Right lung (tissue), 5 donors: ENCODE data around the gene PTPRO. TPM values are rescaled to one million over a fixed set of nuclear protein-coding genes. Genes with fewer than 3 reads are reported as not detected.

Experiments used
- DNase-seq, 2 donors: peaks; one replicate each; pipeline ENCODE4 v3.0.0-alpha.2; 2013
- polyA plus RNA-seq, 5 donors: library from polyadenylated mRNA; unstranded; fragments of 120-200 nt; gene quantifications; one replicate each; pipeline versions ENCODE4 v1.2.1 to v1.2.3, GENCODE V29; 2013; ENCODE audit warnings: inconsistent platforms in 1 of 5, low replicate concordance in 1 of 5; ENCODE audit not compliant: insufficient read length in 5 of 5, insufficient read depth in 1 of 5

Gene PTPRO
- polyA plus RNA-seq, 5 donors: 0.91 to 2.2 (median 1.5) TPM

DNA sequence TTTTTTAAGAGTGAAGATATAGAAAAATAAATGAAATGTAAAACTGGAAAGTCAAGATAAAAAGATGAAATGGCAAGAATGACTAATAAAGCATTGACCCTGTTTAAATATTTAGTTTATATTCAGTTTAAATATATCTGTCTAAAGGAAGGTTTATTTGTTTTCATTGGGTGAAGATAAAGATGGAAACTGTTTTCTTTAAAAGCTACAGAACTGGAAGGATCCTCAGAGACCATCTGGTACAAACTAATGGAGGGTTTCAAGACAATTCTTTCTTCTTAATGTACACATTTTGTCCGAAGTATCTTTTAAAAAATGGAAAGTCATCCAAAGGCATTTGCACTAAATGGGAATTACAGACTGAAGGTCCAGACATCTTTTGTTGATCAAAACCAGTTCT lies 324.3 kb downstream of the PTPRO start:
- DNase-seq: no peak

Other genes starting within 250 kb of the PTPRO start
- 10 to 100 TPM; 11.8 to 18.3 (median 16.7) TPM for gene RERG, start 101.1 kb upstream of the PTPRO start, polyA plus RNA-seq